ENCODE measurements around the gene NT5DC1.

- TF ChIP-seq ZNF114 (CRISPR knock-in tag; IDR thresholded peaks at IDR 0.05): no peak
- TF ChIP-seq, protein P1, sequence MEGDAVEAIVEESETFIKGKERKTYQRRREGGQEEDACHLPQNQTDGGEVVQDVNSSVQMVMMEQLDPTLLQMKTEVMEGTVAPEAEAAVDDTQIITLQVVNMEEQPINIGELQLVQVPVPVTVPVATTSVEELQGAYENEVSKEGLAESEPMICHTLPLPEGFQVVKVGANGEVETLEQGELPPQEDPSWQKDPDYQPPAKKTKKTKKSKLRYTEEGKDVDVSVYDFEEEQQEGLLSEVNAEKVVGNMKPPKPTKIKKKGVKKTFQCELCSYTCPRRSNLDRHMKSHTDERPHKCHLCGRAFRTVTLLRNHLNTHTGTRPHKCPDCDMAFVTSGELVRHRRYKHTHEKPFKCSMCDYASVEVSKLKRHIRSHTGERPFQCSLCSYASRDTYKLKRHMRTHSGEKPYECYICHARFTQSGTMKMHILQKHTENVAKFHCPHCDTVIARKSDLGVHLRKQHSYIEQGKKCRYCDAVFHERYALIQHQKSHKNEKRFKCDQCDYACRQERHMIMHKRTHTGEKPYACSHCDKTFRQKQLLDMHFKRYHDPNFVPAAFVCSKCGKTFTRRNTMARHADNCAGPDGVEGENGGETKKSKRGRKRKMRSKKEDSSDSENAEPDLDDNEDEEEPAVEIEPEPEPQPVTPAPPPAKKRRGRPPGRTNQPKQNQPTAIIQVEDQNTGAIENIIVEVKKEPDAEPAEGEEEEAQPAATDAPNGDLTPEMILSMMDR (conservative IDR thresholded peaks at IDR 0.05; ENCODE audit: low read depth in 2 of 2): no peak
- no peak for TF ChIP-seq EZH2 (IDR thresholded peaks at IDR 0.05; ENCODE audit: low read depth, unreplicated experiment)
- no peak for TF ChIP-seq EZH2phosphoT487 (IDR thresholded peaks at IDR 0.05; ENCODE audit: unreplicated experiment)
Measured at GRCh38 chr6:116088946-116089345, 11.7 kb upstream of the NT5DC1 start.

Measured in GM23338 (cell line).